HepG2 (cell line): ENCODE data around the gene PRR23E. TPM values are rescaled to one million over a fixed set of nuclear protein-coding genes. Genes with fewer than 3 reads are reported as not detected.

ENCODE experiments used
- ATAC-seq: fragments of 200-7000 bp; cut with Tn5 transposase; 3 replicates; pipeline ENCODE4 v1.9.1; 2020; ENCODE audit warnings: mild to moderate bottlenecking, moderate library complexity
- BruUV-seq: library from RNA; stranded (reverse); fragments of 400-500 nt; replicated peaks from 2 replicates; lab custom pipeline; 2021; lab: Mats Ljungman, UMichigan
- CTCF ChIA-PET: fragments of 300-600 bp; formaldehyde crosslinking; extraction: SDS; loops from one replicate; lab custom pipeline; 2021; ENCODE audit warnings: low total read pairs, inconsistent platforms, low intra/inter-chr PET ratio; lab: Yijun Ruan, JAX
- POLR2A ChIA-PET: fragments of 350-600 bp; sonication (Branson Sonifier 250); formaldehyde crosslinking; loops from one replicate; lab custom pipeline; 2020; ENCODE audit warnings: antibody characterized with exemption, inconsistent platforms; lab: Yijun Ruan, JAX
- DNase-seq: peaks from one replicate; pipeline ENCODE4 v3.0.0-alpha.2; 2015; ENCODE audit warnings: low spot score
- FAIRE-seq: peaks from 3 replicates; lab custom pipeline; 2011; peaks lifted over from hg19 to GRCh38; lab: Jason Lieb, UNC
- H2AFZ ChIP-seq: one replicate; pipeline ENCODE4 v1.6.1; 2011; ENCODE audit warnings: low read length, inconsistent platforms
- H3K27ac ChIP-seq: fragments of 300-600 bp; 3 replicates; pipeline ENCODE4 v1.8.0; 2011; ENCODE audit warnings: mixed run types, mild to moderate bottlenecking, mixed read lengths, low read length, inconsistent platforms; ENCODE audit not compliant: insufficient read depth; ENCODE audit errors: extremely low read length
- H3K27me3 ChIP-seq, 2 experiments: fragments of 200-600 bp in 1 of 2; 2 replicates in 1 of 2; 3 replicates in 1 of 2; pipeline versions ENCODE4 v1.6.0 to v1.8.0; 2011; ENCODE audit warnings: low read length in 2 of 2, mild to moderate bottlenecking in 2 of 2, moderate library complexity in 2 of 2, inconsistent platforms in 1 of 2; ENCODE audit not compliant: insufficient read depth in 2 of 2, control insufficient read depth in 1 of 2
- H3K36me3 ChIP-seq, 2 experiments: fragments of 200-600 bp in 1 of 2; replicated peaks in 1 of 2; 2 replicates in 1 of 2; 3 replicates in 1 of 2; pipeline versions ENCODE4 v1.5.1 to v1.8.0; 2011; ENCODE audit warnings: low read length in 2 of 2, inconsistent platforms in 1 of 2; ENCODE audit not compliant: insufficient read depth in 2 of 2, control insufficient read depth in 1 of 2
- H3K4me1 ChIP-seq: 2 replicates; pipeline ENCODE4 v1.5.1; 2012; ENCODE audit warnings: low read length, inconsistent platforms; ENCODE audit not compliant: insufficient read depth
- H3K4me2 ChIP-seq: 2 replicates; pipeline ENCODE4 v1.6.0; 2011; ENCODE audit warnings: low read depth, low read length, inconsistent platforms
- H3K4me3 ChIP-seq, 3 experiments: fragments of 200-600 bp in 1 of 3; sonication (generic), shearing (Covaris generic) in 1 of 3; replicated peaks in 1 of 3; 2 replicates each; pipeline ENCODE4 v1.5.1; 2011 to 2016; ENCODE audit warnings: low read length in 3 of 3, inconsistent platforms in 2 of 3, low read depth in 2 of 3, mild to moderate bottlenecking in 2 of 3, control low read depth in 1 of 3, mixed read lengths in 1 of 3; ENCODE audit not compliant: insufficient read depth in 1 of 3
- H3K79me2 ChIP-seq: one replicate; pipeline ENCODE4 v1.6.1; 2011; ENCODE audit warnings: low read length, inconsistent platforms; ENCODE audit not compliant: insufficient read depth
- H3K9ac ChIP-seq: 2 replicates; pipeline ENCODE4 v1.6.0; 2011; ENCODE audit warnings: mild to moderate bottlenecking, low read depth, low read length, inconsistent platforms; ENCODE audit not compliant: insufficient read depth
- H3K9me3 ChIP-seq: 2 replicates; pipeline ENCODE4 v1.5.1; 2012; ENCODE audit warnings: mild to moderate bottlenecking, low read length
- H4K20me1 ChIP-seq: 2 replicates; pipeline ENCODE4 v1.6.0; 2011; ENCODE audit warnings: inconsistent platforms, mild to moderate bottlenecking, low read length, moderate library complexity; ENCODE audit not compliant: insufficient read depth
- ARID3A ChIP-seq: IDR thresholded peaks from 2 replicates; pipeline ENCODE4 v1.6.1; 2012; ENCODE audit warnings: low read depth, low read length, improper control_type of control experiment
- CTCF ChIP-seq: sonication (generic); formaldehyde crosslinking; IDR thresholded peaks from 2 replicates; pipeline ENCODE4 v1.5.0; 2020; ENCODE audit warnings: mild to moderate bottlenecking, missing genetic modification reagents, moderate library complexity
- EHMT2 ChIP-seq: fragments of 200-600 bp; sonication (generic); IDR thresholded peaks from 2 replicates; pipeline ENCODE4 v1.7.0; 2017; ENCODE audit warnings: antibody characterized with exemption, low read depth, low read length, borderline replicate concordance
- ETV5 ChIP-seq: IDR thresholded peaks from 2 replicates; pipeline ENCODE4 v1.6.1; 2018; ENCODE audit warnings: missing biosample characterization, missing genetic modification reagents, inconsistent platforms, borderline replicate concordance
- HOXA7 ChIP-seq: sonication (generic); formaldehyde crosslinking; IDR thresholded peaks from 2 replicates; pipeline ENCODE4 v1.8.1; 2022; ENCODE audit warnings: mild to moderate bottlenecking, missing genetic modification reagents, moderate library complexity
- IRF2 ChIP-seq: IDR thresholded peaks from 2 replicates; pipeline ENCODE4 v1.6.1; 2018; ENCODE audit warnings: missing genetic modification reagents, missing compliant biosample characterization
- KDM1A ChIP-seq: IDR thresholded peaks from 2 replicates; pipeline ENCODE4 v1.6.1; 2016; ENCODE audit warnings: missing compliant biosample characterization
- MIER2 ChIP-seq: IDR thresholded peaks from 2 replicates; pipeline ENCODE4 v1.6.1; 2016; ENCODE audit warnings: missing biosample characterization, missing genetic modification reagents
- NPAS2 ChIP-seq: sonication (generic); formaldehyde crosslinking; IDR thresholded peaks from 2 replicates; pipeline ENCODE4 v1.8.0; 2022; ENCODE audit warnings: mild to moderate bottlenecking, missing genetic modification reagents, borderline replicate concordance
- NR2F1 ChIP-seq, 2 experiments: fragments of 450-650 bp in 1 of 2; formaldehyde crosslinking in 1 of 2; IDR thresholded peaks; 2 replicates each; pipeline versions ENCODE4 v1.5.0 to v1.6.1; 2016 to 2020; ENCODE audit warnings: mild to moderate bottlenecking in 1 of 2, missing compliant biosample characterization in 1 of 2, missing genetic modification reagents in 1 of 2, moderate library complexity in 1 of 2
- RXRB ChIP-seq: IDR thresholded peaks from 2 replicates; pipeline ENCODE4 v1.6.1; 2016; ENCODE audit warnings: borderline replicate concordance, missing genetic modification reagents, missing compliant biosample characterization
- SMC3 ChIP-seq: IDR thresholded peaks from 2 replicates; pipeline ENCODE4 v1.6.1; 2011; ENCODE audit warnings: low read length, improper control_type of control experiment
- STAG1 ChIP-seq: sonication (generic); formaldehyde crosslinking; IDR thresholded peaks from 2 replicates; pipeline ENCODE4 v1.4.0; 2020; ENCODE audit warnings: missing genetic modification reagents
- ZNF556 ChIP-seq: sonication (generic); formaldehyde crosslinking; IDR thresholded peaks from 2 replicates; pipeline ENCODE4 v1.4.0; 2020; ENCODE audit warnings: mild to moderate bottlenecking, missing genetic modification reagents, borderline replicate concordance
- ZNF784 ChIP-seq: sonication (generic); formaldehyde crosslinking; IDR thresholded peaks from 2 replicates; pipeline ENCODE4 v1.5.1; 2020; ENCODE audit warnings: missing genetic modification reagents, mild to moderate bottlenecking, borderline replicate concordance
- WGBS: methylation state at CpG from one replicate; pipeline ENCODE4 v1.1.6; 2017; ENCODE audit warnings: low lambda C conversion rate; 5-methylcytosine and 5-hydroxymethylcytosine counted together
- in situ Hi-C: cut with HindIII; loops from 2 replicates; pipeline ENCODE4 v1.10.0; 2017; ENCODE audit warnings: low pct_unique_long_range_greater_than_20kb; ENCODE audit not compliant: extremely low pct_ligation_motif_present
- intact Hi-C: fragments of 100-400 bp; cut with micrococcal nuclease; formaldehyde crosslinking; loops from one replicate; pipeline ENCODE4 v1.10.0; 2022; ENCODE audit not compliant: unreplicated experiment
- polyA plus RNA-seq, 8 experiments: library from polyadenylated mRNA; depleted of rRNA in 3 of 8; stranded (reverse) in 7 of 8; unstranded in 1 of 8; fragments of >200 nt; fragmentation: Illumina TruSeq in 4 of 8; extraction: Trizol in 4 of 8; gene quantifications; 2 replicates each; pipeline versions ENCODE4 v1.2.1 to v1.2.3, GENCODE V29; 2011 to 2016; ENCODE audit warnings: low read depth in 4 of 8, missing spikeins in 1 of 8, mixed read lengths in 1 of 8; ENCODE audit not compliant: insufficient read depth in 1 of 8
- total RNA-seq, 5 experiments: library from RNA; depleted of rRNA; stranded (reverse); fragments of >200 nt; fragmentation: Illumina TruSeq; extraction: Trizol; gene quantifications; 2 replicates each; pipeline ENCODE4 v1.2.3, GENCODE V29; 2016; ENCODE audit warnings: low read depth in 1 of 5

PRR23E gene
- total and polyA plus RNA-seq, 2 of the 13 experiments (the other 11 are each of a cell fraction or from before 2014, with no cell fraction given), result not detected

GRCh38 chr3:127177226-127177625 lies 15.7 kb upstream of the PRR23E start:
- no peak overlapping the region for H3K9ac ChIP-seq
- H3K27me3 ChIP-seq, result peaks cover 0 to 5% of the 10 kb centered on the region in 2 experiments; a peak in 1 of 5 replicates
- no peaks in the 10 kb centered on the region for H3K4me1 ChIP-seq
- WGBS, result 0% methylated on average over 1 of the region's 1 CpG
- ChIA-PET POLR2A (no interaction called here), CTCF (interaction anchor here (0.8 kb wide), 1 partner anchor 195 kb away, joined by 3 read pairs; the partner anchor contains the start of gene PLXNA1)
- no peaks in the 10 kb centered on the region for H4K20me1 ChIP-seq
- no peak overlapping the region for H3K27ac ChIP-seq
- no peaks in the 10 kb centered on the region for H3K36me3 ChIP-seq
- peak; percentile 25 for DNase-seq
- no peak for TF ChIP-seq HOXA7
- TF ChIP-seq NR2F1 (CRISPR knock-in tag; IDR thresholded peaks at IDR 0.05), result no peak
- TF ChIP-seq CTCF (CRISPR knock-in tag), result peak; percentile 50
- no peak for TF ChIP-seq EHMT2
- no peak for TF ChIP-seq ARID3A
- TF ChIP-seq ZNF556 (CRISPR knock-in tag), result no peak
- no peak for TF ChIP-seq MIER2 (CRISPR knock-in tag)
- TF ChIP-seq IRF2, result no peak
- TF ChIP-seq NPAS2 (CRISPR knock-in tag), result no peak
- TF ChIP-seq ZNF784 (CRISPR knock-in tag), result no peak
- no peak for TF ChIP-seq KDM1A (CRISPR knock-in tag)
- peak; percentile 62 for TF ChIP-seq STAG1
- no peak for TF ChIP-seq ETV5
- peak; percentile 61 for TF ChIP-seq SMC3
- no peak for TF ChIP-seq RXRB (CRISPR knock-in tag)
- TF ChIP-seq, all 625 proteins: peak for 3
- in situ Hi-C loops, result no loop called here
- Histone ChIP-seq H3K4me2 (no peak overlapping the region), H3K9me3 (no peaks in the 10 kb centered on the region; the same call in 1 of the 2 replicates), H3K79me2 (no peaks in the 10 kb centered on the region), H3K4me3 (no peak overlapping the region), H2AFZ (no peak overlapping the region)
- ATAC-seq (peak; percentile 52), FAIRE-seq (no peak)
- intact Hi-C loops, result loop anchor here (2.0 to 5.0 kb wide), 2 partner anchors 425 to 498 kb away; no protein-coding TSS in a partner anchor
- no TSS peak for BruUV-seq
